Placental pericyte (primary cell): Measurements from ENCODE around the gene DPP7. TPM values are rescaled to one million over a fixed set of nuclear protein-coding genes. Genes with fewer than 3 reads are reported as not detected.

ENCODE experiments used
- small RNA-seq: library from RNA; depleted of rRNA; stranded (forward); fragments of <200 nt; gene quantifications from one replicate; pipeline ENCODE3, GENCODE V24; 2012; ENCODE audit warnings: low replicate concordance
- total RNA-seq: library from RNA; depleted of rRNA; stranded (reverse); fragments of >200 nt; gene quantifications from 2 replicates; pipeline ENCODE4 v1.2.3, GENCODE V29; 2012

DPP7 gene
- 58.1 and 86.7 TPM in 2 replicates for total RNA-seq

DNA sequence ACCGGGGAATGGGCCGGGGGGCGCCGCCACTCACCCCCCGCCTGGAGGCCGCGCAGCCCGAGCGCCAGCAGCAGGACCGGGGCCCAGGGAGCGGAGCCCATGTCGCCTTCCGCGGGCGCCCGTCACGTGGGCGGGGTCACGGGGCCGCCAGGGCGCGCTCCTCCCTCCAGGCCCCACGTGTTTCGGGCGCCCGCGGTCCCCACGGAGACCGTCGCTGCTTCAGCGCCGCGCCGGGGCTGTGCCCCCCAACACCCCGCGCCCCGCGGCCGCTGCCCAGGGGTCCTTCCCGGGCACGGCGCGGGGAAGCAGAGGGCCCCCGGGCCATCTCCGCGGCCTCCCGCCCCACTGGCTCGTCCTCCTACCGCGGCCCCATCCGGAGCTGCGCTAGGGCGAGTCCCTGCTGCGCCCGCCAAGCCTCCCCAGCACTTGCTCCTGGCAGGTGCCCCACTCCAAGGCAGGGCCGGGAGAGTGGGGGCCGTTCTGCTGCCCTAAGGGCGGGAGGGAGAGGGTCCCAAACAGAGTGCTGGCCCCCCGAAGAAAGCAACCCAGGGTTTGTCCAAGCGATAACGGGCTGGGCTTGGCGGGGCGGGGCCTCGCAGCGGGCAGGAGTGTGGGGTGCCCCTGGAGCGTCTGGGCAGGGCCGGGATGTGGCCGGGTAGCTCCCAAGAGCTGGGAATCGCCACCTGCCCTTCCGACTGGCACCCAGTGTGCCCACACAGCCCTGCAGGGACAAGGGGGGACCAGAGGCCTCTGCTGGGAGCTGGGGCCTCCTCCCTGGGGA lies at the start of gene DPP7:
Gene DPP7 (minus strand): TSS at position 121 of the 781 bp plus-strand sequence. CDS start 20 bp downstream, at position 101.

GRCh38 chr9:137138722-137139467 lies 24.4 kb upstream of the DPP7 start, which contains the start of gene GRIN1:
GRIN1 (plus strand) TSS chr9:137139154; CDS start chr9:137139487, 333 bp downstream.

DNA sequence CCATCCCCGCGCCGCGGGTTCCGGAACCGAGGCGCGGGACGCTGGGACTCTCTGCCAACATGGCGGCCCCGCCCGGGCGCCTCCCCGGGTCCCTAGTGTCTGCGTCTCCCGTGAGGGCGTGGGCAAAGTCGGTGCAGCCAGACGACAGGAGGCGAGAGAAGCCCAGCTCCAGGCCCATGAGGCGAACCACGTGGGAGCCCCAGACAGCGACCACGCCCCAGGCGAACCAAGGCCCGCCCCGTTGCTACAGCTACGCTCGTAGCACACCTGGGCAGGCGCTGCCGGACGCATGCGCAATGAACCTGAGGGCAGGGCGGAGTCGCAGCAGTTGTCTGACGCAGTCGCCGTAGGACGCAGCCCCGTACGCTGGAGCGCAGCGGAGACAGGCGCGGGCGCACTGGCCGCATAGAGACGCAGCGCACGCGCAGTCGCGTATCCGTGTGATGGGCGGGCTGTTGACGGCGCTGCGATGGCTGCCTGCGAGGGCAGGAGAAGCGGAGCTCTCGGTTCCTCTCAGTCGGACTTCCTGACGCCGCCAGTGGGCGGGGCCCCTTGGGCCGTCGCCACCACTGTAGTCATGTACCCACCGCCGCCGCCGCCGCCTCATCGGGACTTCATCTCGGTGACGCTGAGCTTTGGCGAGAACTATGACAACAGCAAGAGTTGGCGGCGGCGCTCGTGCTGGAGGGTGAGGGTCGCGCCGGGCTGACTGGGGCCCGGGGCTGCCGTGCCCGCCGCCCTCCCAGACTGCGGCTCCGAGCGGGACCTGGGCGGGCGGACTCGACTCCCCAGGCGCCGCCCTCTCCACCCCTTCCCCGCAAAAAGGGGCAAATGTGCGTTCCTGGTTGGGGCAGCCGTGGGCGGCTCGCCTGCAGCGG lies 27.8 kb downstream of the DPP7 start, which contains the start of gene MAN1B1:
Gene MAN1B1 (plus strand): TSS at position 455 of the 878 bp plus-strand sequence. CDS start 15 bp downstream, at position 470.

GRCh38 chr9:137077010-137077747 lies 37.4 kb downstream of the DPP7 start, which contains the start of gene UAP1L1:
UAP1L1 (plus strand) TSS chr9:137077517; CDS start chr9:137077533, 16 bp downstream.

DNA sequence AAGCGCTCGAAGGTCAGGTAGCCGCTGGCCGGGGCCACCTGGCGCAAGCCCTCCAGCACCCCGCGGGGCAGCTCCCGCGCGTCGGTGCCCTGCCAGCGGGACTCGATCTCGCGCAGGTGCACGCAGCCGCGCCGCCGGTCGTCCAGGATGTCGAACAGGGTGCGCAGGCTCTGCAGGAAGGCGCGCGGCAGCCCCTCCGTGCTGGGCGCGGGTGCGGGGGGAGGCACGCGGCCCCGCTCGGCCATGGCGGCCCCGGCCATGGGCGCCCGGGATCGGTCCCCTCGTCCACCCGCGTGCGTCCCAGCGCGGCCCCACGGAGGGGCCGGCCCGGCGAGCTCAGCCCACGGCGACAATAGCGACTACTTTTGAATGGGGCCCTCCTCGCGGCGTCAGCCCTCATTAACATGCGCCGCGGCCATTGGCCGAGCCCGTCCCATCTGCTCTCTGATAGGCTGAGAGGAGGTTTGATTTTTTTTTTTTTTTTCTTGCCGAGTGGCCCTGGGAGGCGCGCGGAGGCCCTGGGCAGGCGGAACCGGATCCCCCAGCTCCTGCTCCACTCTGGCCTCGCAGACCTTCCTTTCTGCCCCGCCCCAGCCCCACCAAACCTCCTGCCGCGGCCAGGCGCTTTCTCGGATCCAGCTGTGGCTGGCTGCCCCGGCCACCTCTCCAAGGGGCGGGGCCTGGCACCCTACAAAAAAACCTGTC lies 44.2 kb downstream of the DPP7 start, which contains the start of gene SAPCD2:
Gene SAPCD2 (minus strand): TSS at position 357 of the 705 bp plus-strand sequence. CDS start 97 bp downstream, at position 260.

Small RNA genes lying within 50 kb of the gene (small RNA-seq; reads per million reads assigned to genes)
- not detected for gene RF00153

Other genes with a start within 250 kb of the DPP7 start
- gene EDF1, start 248.4 kb downstream of the DPP7 start, total RNA-seq = 169 and 339 TPM in 2 replicates
- 9.6 and 15.2 TPM in 2 replicates for gene TRAF2, start 228.2 kb downstream of the DPP7 start, total RNA-seq
- 198 and 213 TPM in 2 replicates for gene FBXW5, start 170.0 kb downstream of the DPP7 start, total RNA-seq
- gene C8G, start 169.5 kb downstream of the DPP7 start, total RNA-seq = 0.66 TPM in 1 of 2 replicates, not detected in the other
- 0.88 TPM in 1 of 2 replicates, not detected in the other for gene LCN12, start 162.5 kb downstream of the DPP7 start, total RNA-seq
- gene PTGDS, start 137.2 kb downstream of the DPP7 start, total RNA-seq = 4.2 and 78.6 TPM in 2 replicates
- 0.14 and 9.8 TPM in 2 replicates for gene LCNL1, start 131.7 kb downstream of the DPP7 start, total RNA-seq
- gene PAXX, start 122.3 kb downstream of the DPP7 start, total RNA-seq = 12.0 and 13.9 TPM in 2 replicates
- gene CLIC3, start 118.2 kb downstream of the DPP7 start, total RNA-seq = 4.3 and 12.7 TPM in 2 replicates
- 18.8 and 18.9 TPM in 2 replicates for gene ABCA2, start 86.5 kb downstream of the DPP7 start, total RNA-seq
- not detected in 2 replicates for gene FUT7, start 82.6 kb downstream of the DPP7 start, total RNA-seq
- 16.0 and 21.0 TPM in 2 replicates for gene NPDC1, start 68.6 kb downstream of the DPP7 start, total RNA-seq
- not detected in 2 replicates for gene ENTPD2, start 60.7 kb downstream of the DPP7 start, total RNA-seq
- 0.22 and 15.9 TPM in 2 replicates for gene SAPCD2, start 44.2 kb downstream of the DPP7 start, total RNA-seq
- 28.2 and 29.1 TPM in 2 replicates for gene UAP1L1, start 37.2 kb downstream of the DPP7 start, total RNA-seq
- 68.1 and 103 TPM in 2 replicates for gene MAN1B1, start 27.7 kb downstream of the DPP7 start, total RNA-seq
- gene GRIN1, start 24.4 kb upstream of the DPP7 start, total RNA-seq = 0.29 TPM in 1 of 2 replicates, not detected in the other
- gene LRRC26, start 55.3 kb upstream of the DPP7 start, total RNA-seq = not detected in 2 replicates
- gene TMEM210, start 57.3 kb upstream of the DPP7 start, total RNA-seq = not detected in 2 replicates
- gene ANAPC2, start 73.8 kb upstream of the DPP7 start, total RNA-seq = 30.4 and 32.4 TPM in 2 replicates
- 75.5 and 82.3 TPM in 2 replicates for gene SSNA1, start 73.9 kb upstream of the DPP7 start, total RNA-seq
- 9.9 and 14.9 TPM in 2 replicates for gene TPRN, start 86.0 kb upstream of the DPP7 start, total RNA-seq
- gene TMEM203, start 90.9 kb upstream of the DPP7 start, total RNA-seq = 28.9 and 41.4 TPM in 2 replicates
- gene NDOR1, start 91.0 kb upstream of the DPP7 start, total RNA-seq = 10.1 and 15.3 TPM in 2 replicates
- 0.22 and 0.43 TPM in 2 replicates for gene RNF208, start 107.5 kb upstream of the DPP7 start, total RNA-seq
- gene CYSRT1, start 110.4 kb upstream of the DPP7 start, total RNA-seq = 0.14 and 0.66 TPM in 2 replicates
- gene RNF224, start 112.8 kb upstream of the DPP7 start, total RNA-seq = not detected in 2 replicates
- gene SLC34A3, start 116.2 kb upstream of the DPP7 start, total RNA-seq = not detected in 2 replicates
- 93.4 and 509 TPM in 2 replicates for gene TUBB4B, start 126.6 kb upstream of the DPP7 start, total RNA-seq
- not detected in 2 replicates for gene STPG3, start 136.6 kb upstream of the DPP7 start, total RNA-seq
- 44.2 and 74.0 TPM in 2 replicates for gene NELFB, start 140.6 kb upstream of the DPP7 start, total RNA-seq
- gene TOR4A, start 163.0 kb upstream of the DPP7 start, total RNA-seq = 48.1 and 108 TPM in 2 replicates
- gene NRARP, start 187.5 kb upstream of the DPP7 start, total RNA-seq = 0.43 TPM in 1 of 2 replicates, not detected in the other